ENCODE data around the gene ITFG1.

- TF ChIP-seq CTCF (conservative IDR thresholded peaks at IDR 0.05; ENCODE audit: low read length), result no peak
- no peak for TF ChIP-seq EZH2phosphoT487 (IDR thresholded peaks at IDR 0.05; ENCODE audit: borderline replicate concordance, low read depth, low read length)
Observed at GRCh38 chr16:47140686-47141085, 320.2 kb downstream of the ITFG1 start.

Data from OCI-LY7 (cell line).